H9 (cell line): ENCODE results near the gene RIPPLY3. TPM values are rescaled to one million over a fixed set of nuclear protein-coding genes. Genes with fewer than 3 reads are reported as not detected.

Source experiments
- DNase-seq: peaks from one replicate; pipeline ENCODE4 v3.0.0-alpha.2; 2017
- H2AFZ ChIP-seq: one replicate; pipeline ENCODE4 v1.6.1; 2013; ENCODE audit warnings: mild to moderate bottlenecking, low read length, control low read depth, moderate library complexity
- H2AK5ac ChIP-seq: 2 replicates; pipeline ENCODE4 v1.6.1; 2013; ENCODE audit warnings: low read length, control low read depth, mixed read lengths; ENCODE audit not compliant: insufficient read length
- H2BK120ac ChIP-seq: one replicate; pipeline ENCODE4 v1.6.1; 2013; ENCODE audit warnings: low read depth, mild to moderate bottlenecking, low read length, control low read depth, inconsistent platforms; ENCODE audit not compliant: poor library complexity, severe bottlenecking
- H2BK12ac ChIP-seq: 2 replicates; pipeline ENCODE4 v1.6.1; 2013; ENCODE audit warnings: low read length, control low read depth, mixed read lengths, low read depth; ENCODE audit not compliant: insufficient read length
- H2BK15ac ChIP-seq: 2 replicates; pipeline ENCODE4 v1.6.1; 2013; ENCODE audit warnings: low read depth, low read length, control low read depth
- H2BK20ac ChIP-seq: one replicate; pipeline ENCODE4 v1.6.1; 2013; ENCODE audit warnings: low read depth, mild to moderate bottlenecking, low read length, control low read depth, inconsistent platforms; ENCODE audit not compliant: poor library complexity, severe bottlenecking
- H2BK5ac ChIP-seq: 2 replicates; pipeline ENCODE4 v1.6.1; 2013; ENCODE audit warnings: low read length, control low read depth, mixed read lengths; ENCODE audit not compliant: insufficient read length
- H3K14ac ChIP-seq: 2 replicates; pipeline ENCODE4 v1.6.1; 2013; ENCODE audit warnings: low read length, control low read depth; ENCODE audit not compliant: insufficient read depth
- H3K18ac ChIP-seq: 2 replicates; pipeline ENCODE4 v1.6.1; 2013; ENCODE audit warnings: low read depth, mild to moderate bottlenecking, mixed read lengths, low read length, control low read depth; ENCODE audit not compliant: insufficient read length
- H3K23ac ChIP-seq: 2 replicates; pipeline ENCODE4 v1.6.1; 2013; ENCODE audit warnings: low read length, control low read depth, mixed read lengths, low read depth; ENCODE audit not compliant: insufficient read length
- H3K23me2 ChIP-seq: 2 replicates; pipeline ENCODE4 v1.6.1; 2013; ENCODE audit warnings: low read depth, mild to moderate bottlenecking, mixed read lengths, low read length, control low read depth; ENCODE audit not compliant: insufficient read length, poor library complexity, severe bottlenecking
- H3K27ac ChIP-seq: 2 replicates; pipeline ENCODE4 v1.5.1; 2013; ENCODE audit warnings: low read length, control low read depth, mixed read lengths, low read depth; ENCODE audit not compliant: insufficient read length
- H3K27me3 ChIP-seq: 2 replicates; pipeline ENCODE4 v1.6.1; 2013; ENCODE audit warnings: low read length, control low read depth, inconsistent platforms; ENCODE audit not compliant: insufficient read depth
- H3K4ac ChIP-seq: 2 replicates; pipeline ENCODE4 v1.6.1; 2013; ENCODE audit warnings: low read depth, mild to moderate bottlenecking, control low read depth, inconsistent platforms, low read length, moderate library complexity
- H3K4me1 ChIP-seq: 2 replicates; pipeline ENCODE4 v1.6.1; 2013; ENCODE audit warnings: low read length, control low read depth, inconsistent platforms; ENCODE audit not compliant: insufficient read depth
- H3K4me2 ChIP-seq: 2 replicates; pipeline ENCODE4 v1.6.1; 2013; ENCODE audit warnings: low read length, control low read depth, mixed read lengths; ENCODE audit not compliant: insufficient read length, insufficient read depth
- H3K56ac ChIP-seq: 2 replicates; pipeline ENCODE4 v1.6.1; 2013; ENCODE audit warnings: low read depth, mild to moderate bottlenecking, mixed read lengths, low read length, control low read depth; ENCODE audit not compliant: insufficient read length
- H3K79me1 ChIP-seq: 2 replicates; pipeline ENCODE4 v1.6.1; 2013; ENCODE audit warnings: low read depth, mild to moderate bottlenecking, moderate library complexity, low read length, control low read depth, inconsistent platforms; ENCODE audit not compliant: insufficient read depth, poor library complexity, severe bottlenecking
- H3K79me2 ChIP-seq: 2 replicates; pipeline ENCODE4 v1.6.1; 2013; ENCODE audit warnings: low read length, control low read depth, inconsistent platforms; ENCODE audit not compliant: insufficient read depth
- H3K9ac ChIP-seq: 2 replicates; pipeline ENCODE4 v1.6.1; 2013; ENCODE audit warnings: low read length, control low read depth, mixed read lengths; ENCODE audit not compliant: insufficient read length; ENCODE audit errors: extremely low read depth
- H3K9me3 ChIP-seq: one replicate; pipeline ENCODE4 v1.6.1; 2013; ENCODE audit warnings: low read depth, low read length, inconsistent platforms; ENCODE audit not compliant: control insufficient read depth
- H3T11ph ChIP-seq: one replicate; pipeline ENCODE4 v1.6.1; 2013; ENCODE audit warnings: mild to moderate bottlenecking, low read length, control low read depth, inconsistent platforms
- H4K20me1 ChIP-seq: one replicate; pipeline ENCODE4 v1.6.1; 2013; ENCODE audit not compliant: control insufficient read depth, insufficient read length, insufficient read depth
- H4K5ac ChIP-seq: 2 replicates; pipeline ENCODE4 v1.6.1; 2013; ENCODE audit warnings: low read depth, mild to moderate bottlenecking, mixed read lengths, low read length, control low read depth; ENCODE audit not compliant: insufficient read length
- H4K8ac ChIP-seq: replicated peaks from 2 replicates; pipeline ENCODE4 v1.6.1; 2013; ENCODE audit warnings: low read length, control low read depth, mixed read lengths, low read depth; ENCODE audit not compliant: insufficient read length
- H4K91ac ChIP-seq: 2 replicates; pipeline ENCODE4 v1.6.1; 2013; ENCODE audit warnings: low read depth, mild to moderate bottlenecking, moderate library complexity, mixed read lengths, low read length, control low read depth; ENCODE audit not compliant: insufficient read length
- H3K27ac Mint-ChIP-seq, 3 experiments: 2 replicates in 2 of 3; 3 replicates in 1 of 3; pipeline ENCODE4 v1.8.0; 2020 to 2021; ENCODE audit warnings: mixed read lengths in 3 of 3, mild to moderate bottlenecking in 1 of 3, moderate library complexity in 1 of 3
- H3K27me3 Mint-ChIP-seq: 2 replicates; pipeline ENCODE4 v1.8.0; 2021; ENCODE audit warnings: low read depth, mild to moderate bottlenecking, moderate library complexity, mixed read lengths
- H3K36me3 Mint-ChIP-seq, 3 experiments: 2 replicates in 2 of 3; 3 replicates in 1 of 3; pipeline ENCODE4 v1.8.0; 2020 to 2021; ENCODE audit warnings: low read depth in 3 of 3, mixed read lengths in 3 of 3; ENCODE audit not compliant: insufficient read depth in 1 of 3
- H3K4me1 Mint-ChIP-seq, 2 experiments: 2 replicates each; pipeline ENCODE4 v1.8.0; 2020; ENCODE audit warnings: mixed read lengths in 2 of 2
- H3K4me3 Mint-ChIP-seq, 2 experiments: 2 replicates in 1 of 2; 3 replicates in 1 of 2; pipeline ENCODE4 v1.8.0; 2020 to 2021; ENCODE audit warnings: mild to moderate bottlenecking in 2 of 2, mixed read lengths in 2 of 2, moderate library complexity in 1 of 2
- H3K9me3 Mint-ChIP-seq, 2 experiments: 2 replicates in 1 of 2; 3 replicates in 1 of 2; pipeline ENCODE4 v1.8.0; 2020; ENCODE audit warnings: mild to moderate bottlenecking in 2 of 2, mixed read lengths in 2 of 2, moderate library complexity in 1 of 2
- CTCF ChIP-seq: fragments of 200-600 bp; sonication (generic); conservative IDR thresholded peaks from 3 replicates; pipeline ENCODE4 v1.8.0; 2021; ENCODE audit warnings: antibody characterized with exemption, mild to moderate bottlenecking
- WGBS: extraction: QIAGEN DNeasy Blood & Tissue Kit; methylation state at CpG from one replicate; pipeline ENCODE4 v1.1.7; 2013; ENCODE audit warnings: missing lambda C conversion rate, low lambda C conversion rate, mixed read lengths; ENCODE audit not compliant: insufficient read length; ENCODE audit errors: extremely low coverage; 5-methylcytosine and 5-hydroxymethylcytosine counted together
- total RNA-seq: library from RNA; stranded (reverse); gene quantifications from 2 replicates; pipeline ENCODE4 v1.2.1, GENCODE V29; 2021

Gene RIPPLY3
- total RNA-seq, 1 experiment from 2014 or later = 1.9 TPM

- H4K91ac ChIP-seq = no peak overlapping the region
- H3K23ac ChIP-seq = no peak overlapping the region
- H3K4ac ChIP-seq = no peak overlapping the region
- peaks cover 32 to 41% of the 10 kb centered on the region in 2 experiments for H3K4me1 Mint-ChIP-seq
- no peak overlapping the region for H2BK120ac ChIP-seq
- H3K79me1 ChIP-seq = no peaks in the 10 kb centered on the region
- WGBS = no CpG with 5 or more reads among the region's 6 CpGs
- H2BK5ac ChIP-seq = no peak overlapping the region
- no peak overlapping the region for H2BK15ac ChIP-seq
- no peak overlapping the region for H3K27ac ChIP-seq
- H2AK5ac ChIP-seq = no peak overlapping the region
- no peak overlapping the region for H3K18ac ChIP-seq
- peaks cover 4% of the 10 kb centered on the region; the same call in 1 of the 2 replicates for H3K27me3 Mint-ChIP-seq
- H2AFZ ChIP-seq = no peak overlapping the region
- no peak for TF ChIP-seq CTCF
- H3K4me2 ChIP-seq = no peak overlapping the region
- no peaks in the 10 kb centered on the region for H4K20me1 ChIP-seq
- H2BK20ac ChIP-seq = no peak overlapping the region
- no peak overlapping the region for H4K5ac ChIP-seq
- peaks cover 0 to 13% (median 3%) of the 10 kb centered on the region in 3 experiments; a peak in 3 of 7 replicates for H3K36me3 Mint-ChIP-seq
- H3K27ac Mint-ChIP-seq = no peak overlapping the region
- no peaks in the 10 kb centered on the region for H3K23me2 ChIP-seq
- no peak overlapping the region for H3K9ac ChIP-seq
- H3K9me3 Mint-ChIP-seq = no peaks in the 10 kb centered on the region
- no peaks in the 10 kb centered on the region for H3K27me3 ChIP-seq
- H3K56ac ChIP-seq = no peak overlapping the region
- H3K14ac ChIP-seq = no peak overlapping the region
- H2BK12ac ChIP-seq = no peak overlapping the region
- no peak overlapping the region for H3K4me3 Mint-ChIP-seq
- no peak for DNase-seq
- peaks cover 3% of the 10 kb centered on the region; the same call in 1 of the 2 replicates for H3K4me1 ChIP-seq
- no peak overlapping the region for H3T11ph ChIP-seq
- no peaks in the 10 kb centered on the region for H3K79me2 ChIP-seq
- H4K8ac ChIP-seq = no peak overlapping the region
- H3K9me3 ChIP-seq = no peaks in the 10 kb centered on the region
These were observed 56.1 kb downstream of the RIPPLY3 start for GRCh38 chr21:37062593-37062935.
